SU-DHL-6 (cell line): Measurements from ENCODE around the gene SERP1.

ENCODE experiments used
- H2AFZ ChIP-seq: fragments of 200-600 bp; sonication (generic); 2 replicates; pipeline ENCODE4 v1.6.1; 2014; ENCODE audit warnings: low read depth, mild to moderate bottlenecking, moderate library complexity, mixed read lengths, antibody characterized with exemption, low read length; ENCODE audit not compliant: severe bottlenecking
- H3F3A ChIP-seq: fragments of 200-600 bp; shearing (Covaris generic); 2 replicates; pipeline ENCODE4 v1.6.0; 2016; ENCODE audit warnings: antibody characterized with exemption, mild to moderate bottlenecking; ENCODE audit not compliant: insufficient read depth
- H3K27ac ChIP-seq: fragments of 200-600 bp; sonication (generic); 2 replicates; pipeline ENCODE4 v1.5.1; 2016; ENCODE audit warnings: low read depth, mild to moderate bottlenecking, low read length, moderate library complexity, mixed read lengths
- H3K27me3 ChIP-seq: fragments of 200-600 bp; sonication (generic), shearing (Covaris generic); 2 replicates; pipeline ENCODE4 v1.6.0; 2014; ENCODE audit warnings: mild to moderate bottlenecking, low read length
- H3K36me3 ChIP-seq: fragments of 200-600 bp; sonication (generic); 2 replicates; pipeline ENCODE4 v1.6.1; 2014; ENCODE audit warnings: mild to moderate bottlenecking, low read length, mixed read lengths
- H3K4me2 ChIP-seq: fragments of 300-600, 200-600 bp; shearing (Covaris generic), sonication (generic); 2 replicates; pipeline ENCODE4 v1.6.0; 2014; ENCODE audit warnings: low read length, low read depth, mild to moderate bottlenecking; ENCODE audit not compliant: poor library complexity, severe bottlenecking
- H3K4me3 ChIP-seq: fragments of 200-600 bp; sonication (generic); 2 replicates; pipeline ENCODE4 v1.5.1; 2014; ENCODE audit warnings: antibody characterized with exemption, low read length, mild to moderate bottlenecking, mixed read lengths; ENCODE audit not compliant: insufficient read depth, poor library complexity, severe bottlenecking
- H3K79me2 ChIP-seq: fragments of 200-600 bp; sonication (generic); 2 replicates; pipeline ENCODE4 v1.6.1; 2014; ENCODE audit warnings: mild to moderate bottlenecking, low read length, moderate library complexity; ENCODE audit not compliant: insufficient read depth
- H3K9ac ChIP-seq: fragments of 200-600 bp; sonication (generic); 2 replicates; pipeline ENCODE4 v1.7.0; 2014; ENCODE audit warnings: mild to moderate bottlenecking, low read length
- H3K9me2 ChIP-seq: fragments of 200-600 bp; sonication (generic); replicated peaks from 2 replicates; pipeline ENCODE4 v1.6.1; 2014; ENCODE audit warnings: low read length; ENCODE audit not compliant: insufficient read depth
- H3K9me3 ChIP-seq: fragments of 200-600 bp; sonication (generic); 2 replicates; pipeline ENCODE4 v1.6.1; 2014; ENCODE audit warnings: low read length, mixed read lengths; ENCODE audit not compliant: insufficient read depth
- H4K20me1 ChIP-seq: fragments of 200-600 bp; sonication (generic); 2 replicates; pipeline ENCODE4 v1.6.1; 2014; ENCODE audit warnings: low read depth, mild to moderate bottlenecking, antibody characterized with exemption, low read length, moderate library complexity, mixed read lengths
- CTCF ChIP-seq: fragments of 200-600 bp; sonication (generic); IDR thresholded peaks from one replicate; pipeline ENCODE4 v1.5.1; 2017; ENCODE audit warnings: antibody characterized with exemption, mild to moderate bottlenecking, low read length, moderate library complexity; ENCODE audit not compliant: insufficient read depth, poor library complexity, severe bottlenecking
- EZH2phosphoT487 ChIP-seq: fragments of 200-600 bp; sonication (generic), shearing (Covaris generic); conservative IDR thresholded peaks from 2 replicates; pipeline ENCODE4 v1.6.1; 2018; ENCODE audit warnings: mild to moderate bottlenecking, antibody characterized with exemption, low read length, moderate library complexity, mixed read lengths

Gene SERP1

DNA sequence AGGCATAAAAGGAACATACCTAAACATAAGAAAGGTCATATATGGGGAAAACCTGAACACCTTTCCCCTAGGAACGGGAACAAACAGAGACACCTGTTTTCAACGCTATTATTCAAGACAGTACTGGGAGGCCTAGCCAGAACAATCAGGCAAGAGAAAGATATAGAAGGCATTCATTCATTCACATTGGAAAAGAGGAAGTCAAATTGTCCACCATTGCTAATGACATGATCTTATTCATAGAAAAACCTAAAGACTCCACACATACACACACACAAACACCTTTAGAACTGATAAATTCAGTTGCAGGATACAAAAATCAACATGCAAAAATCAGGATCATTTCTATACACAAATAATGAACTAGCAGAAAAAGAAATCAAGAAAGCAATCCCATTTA is 36.5 kb downstream of the SERP1 start:
- no peaks in the 10 kb centered on the region for H3K36me3 ChIP-seq

DNA sequence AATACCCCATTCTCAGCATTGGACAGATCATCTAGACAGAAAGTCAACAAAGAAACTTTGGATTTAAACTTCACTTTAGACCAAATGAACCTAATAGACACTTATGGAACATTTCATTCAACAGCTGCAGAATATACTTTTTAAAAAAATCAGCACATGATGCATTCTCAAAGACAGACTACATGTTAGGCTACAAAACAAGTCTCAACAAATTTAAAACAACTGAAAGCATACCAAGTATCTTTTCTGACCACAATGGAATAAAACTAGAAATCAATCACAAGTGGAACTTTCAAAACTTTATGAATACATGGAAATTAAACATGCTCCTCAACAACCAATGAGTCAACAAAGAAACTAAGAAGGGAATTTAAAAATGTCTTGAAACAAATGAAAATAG is 37.9 kb downstream of the SERP1 start:
- TF ChIP-seq CTCF (no peak), EZH2phosphoT487 (no peak)
- Histone ChIP-seq H3K36me3 (no peaks in the 10 kb centered on the region), H2AFZ (no peak overlapping the region), H3F3A (no peaks in the 10 kb centered on the region), H3K4me2 (no peak overlapping the region), H3K9ac (no peak overlapping the region), H3K9me2 (no peaks in the 10 kb centered on the region), H4K20me1 (no peaks in the 10 kb centered on the region), H3K27me3 (no peaks in the 10 kb centered on the region), H3K9me3 (no peaks in the 10 kb centered on the region), H3K79me2 (no peaks in the 10 kb centered on the region), H3K4me3 (no peak overlapping the region), H3K27ac (no peak overlapping the region)

More for the DNA sequence above, 36.5 kb downstream of the SERP1 start:
- no peak overlapping the region for H3K4me3 ChIP-seq
- TF ChIP-seq EZH2phosphoT487 (no peak), CTCF (no peak)
- no peaks in the 10 kb centered on the region for H3F3A ChIP-seq
- no peak overlapping the region for H3K27ac ChIP-seq
- no peak overlapping the region for H3K9ac ChIP-seq
- no peak overlapping the region for H3K4me2 ChIP-seq
- no peaks in the 10 kb centered on the region for H4K20me1 ChIP-seq
- H2AFZ ChIP-seq: no peak overlapping the region
- no peaks in the 10 kb centered on the region for H3K27me3 ChIP-seq
- H3K9me3 ChIP-seq: no peaks in the 10 kb centered on the region
- no peaks in the 10 kb centered on the region for H3K79me2 ChIP-seq
- H3K9me2 ChIP-seq: no peaks in the 10 kb centered on the region

DNA sequence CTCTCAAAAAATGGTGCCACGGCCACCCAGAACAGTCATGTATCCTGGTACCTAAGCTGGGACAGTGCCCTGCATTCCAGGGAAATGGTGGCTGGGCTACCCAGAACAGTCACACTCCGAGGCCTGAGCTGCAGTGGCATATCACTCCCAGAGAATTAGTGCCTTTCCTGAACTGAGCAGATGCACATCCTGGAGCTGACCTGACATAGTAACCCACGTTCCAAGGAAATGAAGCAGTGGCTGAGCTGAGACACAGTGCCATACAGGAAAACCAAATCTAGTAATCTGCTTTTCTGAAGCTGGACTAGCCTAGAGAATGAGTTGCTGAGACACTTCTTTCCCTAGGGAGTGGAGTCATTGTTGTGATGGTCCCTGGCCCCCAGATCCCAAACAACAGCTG is 41.8 kb downstream of the SERP1 start:
- Histone ChIP-seq H3K4me3 (no peak overlapping the region), H3K4me2 (no peak overlapping the region), H3F3A (no peaks in the 10 kb centered on the region), H3K79me2 (no peaks in the 10 kb centered on the region), H4K20me1 (no peaks in the 10 kb centered on the region), H3K9me2 (no peaks in the 10 kb centered on the region), H3K27ac (no peak overlapping the region), H3K9ac (no peak overlapping the region), H3K27me3 (no peaks in the 10 kb centered on the region), H3K9me3 (peaks cover 8% of the 10 kb centered on the region; the same call in 1 of the 2 replicates), H3K36me3 (no peaks in the 10 kb centered on the region), H2AFZ (no peak overlapping the region)
- no peak for TF ChIP-seq EZH2phosphoT487
- TF ChIP-seq CTCF: no peak
